ENCODE measurements around the gene DGKA. TPM values are rescaled to one million over a fixed set of nuclear protein-coding genes. Genes with fewer than 3 reads are reported as not detected.

DGKA gene
- total RNA-seq, 4 donors from 2014 or later = 1.9 to 5.0 (median 2.6) TPM

GRCh38 chr12:55972042-55972441 lies 41.1 kb downstream of the DGKA start:
- intact Hi-C loops (cut with DNase I; ENCODE audit: low total_unique reads) (loop anchor here (5.0 kb wide), 1 partner anchor 155 kb away; the partner anchor contains the start of genes ORMDL2 and SARNP), in situ Hi-C loops (cut with MboI; ENCODE audit: low sequenced_read_pairs in 4 of 4) (no loop called here)
- H3K27ac ChIP-seq = peak overlapping the region; percentile 93 to 97 (median 94)
- no peaks in the 10 kb centered on the region for H3K27me3 ChIP-seq
- no peak for TF ChIP-seq POLR2A (IDR thresholded peaks at IDR 0.05)
- TF ChIP-seq CTCF (IDR thresholded peaks at IDR 0.05 in 4 of 5, conservative IDR thresholded peaks at IDR 0.05 in 1 of 5) = no peak
- peaks cover 0 to 12% of the 10 kb centered on the region in 2 donors for H3K36me3 ChIP-seq
- DNase-seq = no peak
- peaks cover 31 to 39% of the 10 kb centered on the region in 2 donors for H3K4me1 ChIP-seq
- H3K9me3 ChIP-seq = no peaks in the 10 kb centered on the region
- H3K4me3 ChIP-seq = no peak overlapping the region
- ATAC-seq = no peak

- Histone ChIP-seq H3K36me3 (peaks cover 0 to 12% of the 10 kb centered on the region in 2 donors), H3K27ac (peak overlapping the region; percentile 93 to 97 (median 94)), H3K4me1 (peaks cover 28 to 39% of the 10 kb centered on the region in 2 donors), H3K9me3 (no peaks in the 10 kb centered on the region), H3K4me3 (peak overlapping the region; percentile 68 to 99 (median 75)), H3K27me3 (no peaks in the 10 kb centered on the region)
- TF ChIP-seq POLR2A (IDR thresholded peaks at IDR 0.05) (no peak), CTCF (IDR thresholded peaks at IDR 0.05 in 4 of 5, conservative IDR thresholded peaks at IDR 0.05 in 1 of 5) (no peak)
- DNase-seq = no peak
- in situ Hi-C loops (cut with MboI; ENCODE audit: low sequenced_read_pairs in 4 of 4) = no loop called here
- intact Hi-C loops (cut with DNase I; ENCODE audit: low total_unique reads) = loop anchor here (5.0 kb wide), 1 partner anchor 155 kb away; the partner anchor contains the start of genes ORMDL2 and SARNP
- ATAC-seq = no peak
Measured at GRCh38 chr12:55972456-55972855, 41.5 kb downstream of the DGKA start.

GRCh38 chr12:55972911-55973598 lies 42.1 kb downstream of the DGKA start:
- Histone ChIP-seq H3K36me3 (peaks cover 0 to 12% of the 10 kb centered on the region in 2 donors), H3K9me3 (no peaks in the 10 kb centered on the region), H3K27me3 (no peaks in the 10 kb centered on the region), H3K4me3 (peak overlapping the region; percentile 68 to 99 (median 75)), H3K4me1 (peaks cover 28 to 36% of the 10 kb centered on the region in 2 donors), H3K27ac (peak overlapping the region; percentile 93 to 97 (median 94))
- in situ Hi-C loops (cut with MboI; ENCODE audit: low sequenced_read_pairs in 4 of 4) = no loop called here
- no peak for DNase-seq
- ATAC-seq = no peak
- no peak for TF ChIP-seq CTCF (IDR thresholded peaks at IDR 0.05 in 4 of 5, conservative IDR thresholded peaks at IDR 0.05 in 1 of 5)
- TF ChIP-seq POLR2A (IDR thresholded peaks at IDR 0.05) = peak; percentile 18 to 51
- intact Hi-C loops (cut with DNase I; ENCODE audit: low total_unique reads) = loop anchor here (1.0 to 5.0 kb wide), 2 partner anchors 46 to 156 kb away; partner anchors contain the start of genes ORMDL2, PYM1 and SARNP

GRCh38 chr12:55973599-55974307 lies 42.8 kb downstream of the DGKA start, which contains the start of gene RAB5B:
TSS of gene RAB5B (plus strand) at chr12:55974078. CDS start at chr12:55986961, 12,883 bp downstream.
- ATAC-seq (peak; percentile 90 to 96), DNase-seq (peak; percentile 100)
- Histone ChIP-seq H3K4me3 (peak within 1 kb of the TSS; percentile 86 to 100 (median 98)), H3K27ac (peak within 1 kb of the TSS; percentile 95 to 100 (median 98)), H3K36me3 (peaks cover 0 to 12% of the 10 kb centered on the region in 2 donors), H3K4me1 (peaks cover 28 to 36% of the 10 kb centered on the region in 2 donors), H3K27me3 (no peaks in the 10 kb centered on the region), H3K9me3 (no peaks in the 10 kb centered on the region)
- intact Hi-C loops (cut with DNase I; ENCODE audit: low total_unique reads) = loop anchor here (1.0 to 5.0 kb wide), 5 partner anchors 24 to 244 kb away; partner anchors contain the start of genes CD63, ORMDL2, PYM1 and RPS26
- in situ Hi-C loops (cut with MboI; ENCODE audit: low sequenced_read_pairs in 4 of 4) = no loop called here
- TF ChIP-seq CTCF (IDR thresholded peaks at IDR 0.05 in 4 of 5, conservative IDR thresholded peaks at IDR 0.05 in 1 of 5) = peak in 3 of 5 experiments; percentile 14 to 60 (median 37)
- peak; percentile 97 for TF ChIP-seq POLR2A (IDR thresholded peaks at IDR 0.05)
